ENCODE results near the gene TMEM109. TPM values are rescaled to one million over a fixed set of nuclear protein-coding genes. Genes with fewer than 3 reads are reported as not detected.

Gene TMEM109
- total RNA-seq, 3 donors from 2014 or later = 77.6 to 112 (median 77.7) TPM

DNA sequence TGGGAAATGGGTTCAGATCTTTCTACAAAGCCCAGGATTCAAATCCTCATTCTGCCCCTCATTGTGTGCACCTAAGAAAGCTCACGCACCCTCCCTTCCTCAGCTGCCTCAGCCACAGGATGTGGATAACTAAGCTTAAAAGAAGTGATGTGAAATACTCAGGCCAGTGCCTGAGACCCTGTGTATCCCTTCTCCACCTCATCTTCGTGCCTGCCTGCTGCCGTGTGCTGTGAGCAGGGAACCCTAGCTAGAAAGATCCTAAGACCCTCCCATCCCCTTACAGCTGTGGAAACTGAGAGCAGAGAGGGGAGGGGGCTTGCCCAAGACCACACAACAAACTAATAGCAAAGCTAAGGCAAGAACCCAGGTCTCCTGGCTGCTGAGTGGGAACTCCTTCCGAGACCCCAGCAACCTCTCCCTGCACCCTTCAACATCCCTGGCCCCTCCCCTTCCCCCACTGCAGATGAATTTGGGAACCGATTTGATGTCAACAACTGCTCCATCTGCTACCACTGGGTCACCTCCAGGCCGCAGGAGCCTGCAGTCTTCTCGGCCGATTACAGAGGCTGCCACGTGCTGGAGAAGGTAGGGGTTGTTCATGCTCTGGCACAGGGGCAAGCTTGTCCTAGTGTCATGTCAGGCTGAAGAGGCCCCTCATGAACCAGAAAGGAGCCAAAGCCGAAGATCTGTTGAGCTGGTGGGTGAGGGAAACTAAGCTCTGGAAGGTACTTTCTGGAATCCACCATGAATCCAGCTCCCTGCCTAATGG is 45.1 kb upstream of the TMEM109 start:
- no peak overlapping the region for H3K27ac ChIP-seq
- no peaks in the 10 kb centered on the region for H3K4me1 ChIP-seq
- intact Hi-C loops (cut with DNase I; ENCODE audit: low total_unique reads) = no loop called here
- no peak overlapping the region for H3K4me3 ChIP-seq
- DNase-seq (ENCODE audit: low spot score in 2 of 2) = no peak
- TF ChIP-seq POLR2A (IDR thresholded peaks at IDR 0.05) = no peak
- no peaks in the 10 kb centered on the region for H3K27me3 ChIP-seq
- H3K9me3 ChIP-seq = no peaks in the 10 kb centered on the region
- no peaks in the 10 kb centered on the region for H3K36me3 ChIP-seq

DNA sequence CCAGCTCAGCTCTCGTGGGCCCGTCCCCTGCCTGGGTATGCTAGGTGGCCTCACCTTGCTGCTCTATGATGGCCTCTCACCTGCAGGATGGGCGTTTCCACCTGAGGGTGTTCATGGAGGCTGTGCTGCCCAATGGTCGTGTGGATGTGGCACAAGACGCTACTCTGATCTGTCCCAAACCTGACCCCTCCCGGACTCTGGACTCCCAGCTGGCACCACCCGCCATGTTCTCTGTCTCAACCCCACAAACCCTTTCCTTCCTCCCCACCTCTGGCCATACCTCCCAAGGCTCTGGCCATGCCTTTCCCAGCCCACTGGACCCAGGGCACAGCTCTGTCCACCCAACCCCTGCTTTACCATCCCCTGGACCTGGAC is 44.5 kb upstream of the TMEM109 start:
- H3K4me1 ChIP-seq = no peaks in the 10 kb centered on the region
- H3K4me3 ChIP-seq = no peak overlapping the region
- H3K27ac ChIP-seq = no peak overlapping the region
- no peak for DNase-seq (ENCODE audit: low spot score in 2 of 2)
- intact Hi-C loops (cut with DNase I; ENCODE audit: low total_unique reads) = no loop called here
- no peaks in the 10 kb centered on the region for H3K9me3 ChIP-seq
- H3K36me3 ChIP-seq = no peaks in the 10 kb centered on the region
- no peaks in the 10 kb centered on the region for H3K27me3 ChIP-seq
- TF ChIP-seq POLR2AphosphoS5 (IDR thresholded peaks at IDR 0.05) (no peak), POLR2A (IDR thresholded peaks at IDR 0.05) (no peak)
- TF ChIP-seq, protein P1, sequence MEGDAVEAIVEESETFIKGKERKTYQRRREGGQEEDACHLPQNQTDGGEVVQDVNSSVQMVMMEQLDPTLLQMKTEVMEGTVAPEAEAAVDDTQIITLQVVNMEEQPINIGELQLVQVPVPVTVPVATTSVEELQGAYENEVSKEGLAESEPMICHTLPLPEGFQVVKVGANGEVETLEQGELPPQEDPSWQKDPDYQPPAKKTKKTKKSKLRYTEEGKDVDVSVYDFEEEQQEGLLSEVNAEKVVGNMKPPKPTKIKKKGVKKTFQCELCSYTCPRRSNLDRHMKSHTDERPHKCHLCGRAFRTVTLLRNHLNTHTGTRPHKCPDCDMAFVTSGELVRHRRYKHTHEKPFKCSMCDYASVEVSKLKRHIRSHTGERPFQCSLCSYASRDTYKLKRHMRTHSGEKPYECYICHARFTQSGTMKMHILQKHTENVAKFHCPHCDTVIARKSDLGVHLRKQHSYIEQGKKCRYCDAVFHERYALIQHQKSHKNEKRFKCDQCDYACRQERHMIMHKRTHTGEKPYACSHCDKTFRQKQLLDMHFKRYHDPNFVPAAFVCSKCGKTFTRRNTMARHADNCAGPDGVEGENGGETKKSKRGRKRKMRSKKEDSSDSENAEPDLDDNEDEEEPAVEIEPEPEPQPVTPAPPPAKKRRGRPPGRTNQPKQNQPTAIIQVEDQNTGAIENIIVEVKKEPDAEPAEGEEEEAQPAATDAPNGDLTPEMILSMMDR (IDR thresholded peaks at IDR 0.05) = no peak

DNA sequence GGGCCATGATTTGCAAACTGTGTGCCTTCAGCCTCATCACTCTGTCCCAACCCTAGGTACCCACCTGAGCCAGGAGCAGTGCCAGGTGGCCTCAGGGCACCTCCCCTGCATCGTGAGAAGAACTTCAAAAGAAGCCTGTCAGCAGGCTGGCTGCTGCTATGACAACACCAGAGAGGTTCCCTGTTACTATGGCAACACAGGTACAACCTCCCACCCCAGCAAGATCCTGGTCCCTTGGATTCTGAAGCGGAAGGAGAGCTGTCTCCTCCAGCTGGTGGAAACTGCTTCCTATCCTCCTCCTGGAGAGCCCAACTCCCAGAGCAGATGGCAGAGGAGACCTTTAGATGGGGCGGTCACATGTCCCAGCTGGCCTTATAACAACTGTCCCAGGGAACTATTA is 43.7 kb upstream of the TMEM109 start:
- intact Hi-C loops (cut with DNase I; ENCODE audit: low total_unique reads) = no loop called here
- DNase-seq (ENCODE audit: low spot score in 2 of 2) = no peak
- Histone ChIP-seq H3K4me3 (no peak overlapping the region), H3K9me3 (no peaks in the 10 kb centered on the region), H3K27ac (no peak overlapping the region), H3K4me1 (no peaks in the 10 kb centered on the region), H3K36me3 (no peaks in the 10 kb centered on the region), H3K27me3 (no peaks in the 10 kb centered on the region)
- TF ChIP-seq POLR2A (IDR thresholded peaks at IDR 0.05) (no peak), POLR2AphosphoS5 (IDR thresholded peaks at IDR 0.05) (no peak)
- TF ChIP-seq, protein P1 (IDR thresholded peaks at IDR 0.05) = no peak

DNA sequence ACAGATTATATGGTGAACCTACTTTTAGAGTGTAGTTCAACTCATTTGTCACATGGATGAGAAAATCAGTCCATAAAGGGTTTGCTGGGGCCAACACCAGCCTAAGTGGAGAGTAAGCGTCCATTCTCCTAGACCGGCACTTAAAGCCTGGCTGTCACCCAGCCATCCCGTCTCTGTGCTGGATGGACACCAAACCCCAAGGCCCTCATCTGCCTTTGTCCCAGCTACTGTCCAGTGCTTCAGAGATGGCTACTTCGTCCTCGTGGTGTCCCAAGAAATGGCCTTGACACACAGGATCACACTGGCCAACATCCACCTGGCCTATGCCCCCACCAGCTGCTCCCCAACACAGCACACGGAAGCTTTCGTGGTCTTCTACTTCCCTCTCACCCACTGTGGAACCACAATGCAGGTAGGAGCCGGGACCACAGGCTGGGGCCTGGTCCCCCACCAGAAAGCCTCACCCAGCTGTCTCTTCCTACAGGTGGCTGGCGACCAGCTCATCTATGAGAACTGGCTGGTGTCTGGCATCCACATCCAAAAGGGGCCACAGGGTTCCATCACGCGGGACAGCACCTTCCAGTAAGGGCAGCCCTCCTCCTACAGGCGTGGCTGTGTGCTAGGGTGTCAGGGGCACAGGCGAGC is 43.1 kb upstream of the TMEM109 start:
- Histone ChIP-seq H3K4me3 (no peak overlapping the region), H3K4me1 (no peaks in the 10 kb centered on the region), H3K27ac (peak overlapping the region in 1 of 2 donors; percentile 48), H3K36me3 (no peaks in the 10 kb centered on the region), H3K9me3 (no peaks in the 10 kb centered on the region), H3K27me3 (no peaks in the 10 kb centered on the region)
- TF ChIP-seq, protein P1 (IDR thresholded peaks at IDR 0.05) = no peak
- no peak for TF ChIP-seq POLR2A (IDR thresholded peaks at IDR 0.05)
- TF ChIP-seq POLR2AphosphoS5 (IDR thresholded peaks at IDR 0.05) = no peak
- intact Hi-C loops (cut with DNase I; ENCODE audit: low total_unique reads) = no loop called here
- no peak for DNase-seq (ENCODE audit: low spot score in 2 of 2)

DNA sequence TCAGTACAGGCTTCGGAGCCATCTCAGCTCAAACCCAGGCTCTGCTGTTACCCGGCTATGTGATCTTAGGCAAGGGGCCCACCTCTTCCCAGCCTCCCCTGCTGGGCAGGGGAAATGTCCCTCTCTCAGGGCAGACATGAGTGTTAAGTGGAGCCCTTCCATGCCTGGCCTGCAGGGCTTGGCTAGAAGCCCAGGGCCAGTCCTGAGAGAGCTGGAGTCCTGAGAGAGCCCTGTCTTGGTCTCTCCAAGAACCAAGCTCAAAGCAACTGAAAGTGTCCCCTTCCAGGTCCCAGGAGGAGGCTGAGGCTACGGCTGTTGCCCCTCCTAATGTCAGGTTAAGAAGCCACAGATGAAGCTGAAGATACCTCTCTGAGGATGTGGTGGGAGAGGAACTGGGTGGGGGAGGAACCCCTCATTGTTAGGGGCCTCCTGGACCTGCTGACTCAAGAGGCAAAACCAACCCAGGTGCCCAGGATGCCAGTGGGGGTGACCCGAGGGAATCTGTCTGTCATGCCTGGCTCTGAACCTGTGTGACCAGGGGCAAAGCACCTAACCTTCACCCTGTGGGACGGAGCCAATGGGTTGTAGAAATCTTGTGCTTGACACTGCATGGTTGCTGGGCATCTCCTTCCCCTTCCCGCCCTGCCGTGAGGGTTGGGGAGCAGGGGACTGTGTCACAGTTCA is 42.4 kb upstream of the TMEM109 start:
- H3K4me3 ChIP-seq = no peak overlapping the region
- TF ChIP-seq POLR2A (IDR thresholded peaks at IDR 0.05) (no peak), POLR2AphosphoS5 (IDR thresholded peaks at IDR 0.05) (no peak)
- TF ChIP-seq, protein P1 (IDR thresholded peaks at IDR 0.05) = no peak
- peak overlapping the region in 1 of 2 donors; percentile 48 for H3K27ac ChIP-seq
- no peaks in the 10 kb centered on the region for H3K36me3 ChIP-seq
- intact Hi-C loops (cut with DNase I; ENCODE audit: low total_unique reads) = no loop called here
- H3K27me3 ChIP-seq = no peaks in the 10 kb centered on the region
- no peak for DNase-seq (ENCODE audit: low spot score in 2 of 2)
- no peaks in the 10 kb centered on the region for H3K4me1 ChIP-seq
- no peaks in the 10 kb centered on the region for H3K9me3 ChIP-seq
